H4 (cell line): ENCODE results near the gene COCH. TPM values are rescaled to one million over a fixed set of nuclear protein-coding genes. Genes with fewer than 3 reads are reported as not detected.
"Not testable (repeated sequence)": the region's sequence is repeated elsewhere in the genome, so short reads cannot be mapped to it uniquely, and the experiment has no call there.

Experiments
- DNase-seq: peaks from one replicate; pipeline ENCODE4 v3.0.0-alpha.2; 2015; ENCODE audit warnings: low spot score
- total RNA-seq: library from RNA; depleted of rRNA; stranded (reverse); fragments of >200 nt; shearing (Covaris generic); gene quantifications from 2 replicates; pipeline ENCODE4 v1.2.3, GENCODE V29; 2014; rRNA removed

COCH gene
- total RNA-seq, 1 experiment from 2014 or later = not detected

DNA sequence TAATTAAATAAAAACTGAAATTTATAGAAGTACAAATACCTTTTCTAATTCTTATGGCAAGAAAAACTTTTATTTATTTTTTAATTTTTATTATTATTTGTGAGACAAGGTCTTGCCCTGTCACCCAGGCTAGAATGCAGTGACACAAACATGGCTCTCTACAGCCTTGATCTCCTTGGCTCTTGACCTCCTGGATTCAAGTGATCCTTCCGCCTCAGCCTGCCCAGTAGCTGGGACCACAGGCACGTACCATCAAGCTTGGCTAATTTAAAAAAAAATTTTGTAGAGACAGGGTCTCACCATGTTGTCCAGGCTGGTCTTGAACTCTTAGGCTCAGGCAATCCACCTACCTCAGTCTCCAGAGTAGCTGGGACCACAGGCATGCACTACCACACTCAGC is 47.4 kb downstream of the COCH start:
- no peak for DNase-seq

DNA sequence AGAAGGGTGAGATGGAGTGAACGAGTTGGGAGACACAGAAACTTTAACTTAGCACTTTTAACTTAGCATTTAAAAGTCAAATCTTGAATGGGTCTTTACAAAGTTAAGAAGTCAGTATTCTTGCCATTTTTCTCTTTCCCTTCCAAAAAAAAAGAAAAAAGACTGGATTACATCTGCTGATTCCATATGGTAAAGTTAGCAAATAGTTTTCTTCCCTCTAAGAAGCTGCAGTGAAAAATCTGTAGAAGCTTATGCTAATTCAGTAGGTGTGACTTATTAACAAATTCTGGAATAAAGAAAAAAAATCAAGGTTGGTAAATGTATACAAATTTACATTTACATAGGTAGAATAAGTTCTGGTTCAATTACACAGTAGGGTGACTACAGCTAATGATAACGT is 50.9 kb downstream of the COCH start:
- DNase-seq = no peak

DNA sequence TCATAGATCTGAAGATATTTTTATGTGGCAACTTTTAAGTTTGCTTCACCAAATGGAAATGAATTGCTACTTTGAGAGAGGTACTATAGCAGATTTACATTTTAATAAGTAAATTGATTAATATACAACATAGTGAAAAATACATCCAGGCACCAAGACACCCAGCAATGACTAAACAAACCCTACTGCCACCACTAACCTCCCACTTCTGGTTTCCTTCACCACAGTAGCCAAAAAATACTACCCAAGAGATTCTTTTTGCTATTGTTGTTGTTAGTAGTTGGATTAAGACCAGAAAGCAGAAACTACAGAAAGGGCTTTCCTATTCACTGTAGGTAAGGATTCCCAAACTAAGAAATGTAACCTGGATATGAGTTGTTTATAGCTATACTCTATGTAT is 54.1 kb downstream of the COCH start:
- no peak for DNase-seq

DNA sequence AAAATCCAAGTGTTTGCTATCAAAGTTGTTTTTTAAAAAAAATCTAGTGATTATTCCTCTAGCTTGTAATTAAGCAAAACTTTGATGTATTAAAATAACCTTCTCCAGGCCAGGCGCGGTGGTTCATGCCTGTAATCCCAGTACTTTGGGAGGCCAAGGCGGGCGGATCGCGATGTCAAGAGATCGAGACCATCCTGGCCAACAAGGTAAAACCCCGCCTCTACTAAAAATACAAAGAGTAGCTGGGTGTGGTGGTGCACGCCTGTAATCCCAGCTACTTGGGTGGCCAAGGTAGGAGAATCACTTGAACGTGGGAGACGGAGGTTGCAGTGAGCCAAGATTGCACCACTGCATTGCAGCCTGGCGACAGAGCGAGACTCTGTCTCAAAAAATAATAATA is 59.6 kb downstream of the COCH start:
- not testable (repeated sequence) for DNase-seq

DNA sequence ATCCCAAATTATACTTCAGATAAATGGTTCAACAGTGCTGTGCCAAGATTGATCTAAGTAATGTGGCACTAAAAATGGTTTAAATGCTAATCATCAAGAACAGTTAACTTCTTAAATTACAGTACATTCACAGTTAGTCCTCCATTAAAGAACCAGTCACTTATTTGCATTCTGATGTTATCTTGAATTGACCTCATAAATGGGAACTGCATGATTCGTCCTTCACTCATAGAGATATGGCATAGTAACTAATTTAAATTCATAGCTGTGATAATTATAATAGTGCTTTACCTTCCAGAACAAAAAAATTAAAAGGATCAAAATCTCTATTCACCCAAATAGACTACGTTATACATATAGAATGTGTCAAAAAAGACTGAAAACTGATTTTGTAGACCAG is 61.1 kb downstream of the COCH start:
- no peak for DNase-seq

DNA sequence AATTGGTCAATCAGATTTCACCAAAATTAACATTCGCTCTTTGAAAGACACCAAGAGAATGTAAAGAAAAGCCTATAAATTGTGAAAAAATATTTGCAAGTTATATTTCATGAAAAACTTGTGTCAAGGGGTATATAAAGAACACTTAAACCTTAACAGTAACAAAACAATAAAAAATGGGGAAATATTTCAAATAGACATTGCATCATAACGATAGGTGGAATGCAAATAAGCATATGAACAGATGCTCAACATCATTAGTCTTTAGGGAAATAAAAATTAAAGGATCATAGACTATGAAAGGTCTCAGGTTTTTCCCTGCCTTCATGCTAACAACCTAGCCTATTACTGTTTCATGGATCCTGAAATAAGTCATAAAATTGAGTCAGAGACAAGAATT is 64.3 kb downstream of the COCH start:
- no peak for DNase-seq

Other genes with a start within 250 kb of the COCH start
- 15.2 and 40.7 TPM in 2 replicates for gene AP4S1, start 151.1 kb downstream of the COCH start, total RNA-seq
- 15.2 and 18.5 TPM in 2 replicates for gene STRN3, start 151.8 kb downstream of the COCH start, total RNA-seq